ENCODE results near the gene MASTL. TPM values are rescaled to one million over a fixed set of nuclear protein-coding genes. Genes with fewer than 3 reads are reported as not detected.
"Not testable (repeated sequence)": the region's sequence is repeated elsewhere in the genome, so short reads cannot be mapped to it uniquely, and the experiment has no call there.

The MASTL gene
- total RNA-seq, 2 donors from 2014 or later, result 4.3 to 4.9 TPM

DNA sequence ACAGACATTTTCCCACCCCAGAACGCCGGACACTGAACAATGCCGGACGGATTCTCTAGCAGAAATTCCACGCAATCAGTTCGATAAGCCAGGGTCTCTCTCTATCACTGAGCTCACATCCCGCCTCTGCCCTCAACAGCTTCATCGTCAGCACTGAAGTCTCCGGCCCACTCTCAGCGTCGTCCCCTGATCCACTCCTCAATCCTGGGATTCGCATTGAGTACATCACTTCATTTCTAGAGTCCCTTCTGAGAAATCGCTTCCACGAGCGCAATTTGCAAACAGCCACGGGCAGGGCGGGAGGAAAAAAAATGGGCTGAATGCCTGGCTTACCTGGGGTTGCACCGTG lies 1.3 kb upstream of the MASTL start:
- intact Hi-C loops (cut with DNase I), result no loop called here
- DNase-seq (peak in 2 of 4 donors; percentile 22 to 34), ATAC-seq (peak; percentile 11)
- WGBS, 2 donors, result 1% methylated on average over 18 of the region's 18 CpGs
- no peaks in the 10 kb centered on the region for H3K27me3 ChIP-seq
- peaks cover 0 to 2% of the 10 kb centered on the region in 2 donors for H3K36me3 ChIP-seq (replicated peaks in 1 of 2; ENCODE audit: insufficient read depth in 1 of 2, low read depth in 2 of 2)
- H3K27ac ChIP-seq, result peak overlapping the region; percentile 91 to 99 (median 98)
- H3K4me1 ChIP-seq, result peaks cover 37% of the 10 kb centered on the region
- H3K9me3 ChIP-seq, result no peaks in the 10 kb centered on the region
- TF ChIP-seq, protein P1, sequence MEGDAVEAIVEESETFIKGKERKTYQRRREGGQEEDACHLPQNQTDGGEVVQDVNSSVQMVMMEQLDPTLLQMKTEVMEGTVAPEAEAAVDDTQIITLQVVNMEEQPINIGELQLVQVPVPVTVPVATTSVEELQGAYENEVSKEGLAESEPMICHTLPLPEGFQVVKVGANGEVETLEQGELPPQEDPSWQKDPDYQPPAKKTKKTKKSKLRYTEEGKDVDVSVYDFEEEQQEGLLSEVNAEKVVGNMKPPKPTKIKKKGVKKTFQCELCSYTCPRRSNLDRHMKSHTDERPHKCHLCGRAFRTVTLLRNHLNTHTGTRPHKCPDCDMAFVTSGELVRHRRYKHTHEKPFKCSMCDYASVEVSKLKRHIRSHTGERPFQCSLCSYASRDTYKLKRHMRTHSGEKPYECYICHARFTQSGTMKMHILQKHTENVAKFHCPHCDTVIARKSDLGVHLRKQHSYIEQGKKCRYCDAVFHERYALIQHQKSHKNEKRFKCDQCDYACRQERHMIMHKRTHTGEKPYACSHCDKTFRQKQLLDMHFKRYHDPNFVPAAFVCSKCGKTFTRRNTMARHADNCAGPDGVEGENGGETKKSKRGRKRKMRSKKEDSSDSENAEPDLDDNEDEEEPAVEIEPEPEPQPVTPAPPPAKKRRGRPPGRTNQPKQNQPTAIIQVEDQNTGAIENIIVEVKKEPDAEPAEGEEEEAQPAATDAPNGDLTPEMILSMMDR (IDR thresholded peaks at IDR 0.05), result no peak
- TF ChIP-seq POLR2A (IDR thresholded peaks at IDR 0.05), result no peak
- H3K4me3 ChIP-seq, result peak overlapping the region; percentile 55 to 95

DNA sequence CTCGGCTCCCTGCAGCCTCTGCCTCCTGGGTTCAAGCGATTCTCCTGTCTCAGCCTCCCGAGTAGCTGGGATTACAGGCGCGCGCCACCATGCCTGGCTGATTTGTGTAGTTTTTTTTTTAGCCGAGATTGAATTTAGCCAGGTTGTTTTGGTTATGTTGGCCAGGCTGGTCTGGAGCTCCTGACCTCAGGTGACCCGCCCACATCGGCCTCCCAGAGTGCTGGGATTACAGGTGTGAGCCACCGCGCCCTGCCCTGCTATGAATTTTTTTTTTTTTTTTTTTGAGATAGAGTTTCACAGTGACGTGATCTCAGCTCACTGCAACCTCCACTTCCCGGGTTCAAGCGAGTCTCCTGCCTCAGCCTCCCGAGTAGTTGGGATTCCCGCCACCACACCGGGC lies 1.4 kb downstream of the MASTL start:
- H3K27me3 ChIP-seq; intact Hi-C loops (cut with DNase I); H3K4me3 ChIP-seq; DNase-seq; H3K36me3 ChIP-seq (replicated peaks in 1 of 2; ENCODE audit: insufficient read depth in 1 of 2, low read depth in 2 of 2); ATAC-seq; H3K9me3 ChIP-seq: not testable (repeated sequence)
- Histone ChIP-seq H3K4me1 (peaks cover 30% of the 10 kb centered on the region), H3K27ac (peak overlapping the region in 2 of 4 donors; percentile 98 to 99)
- WGBS, 2 donors, result 84 to 97% methylated on average over 16 to 17 of the region's 17 CpGs

DNA sequence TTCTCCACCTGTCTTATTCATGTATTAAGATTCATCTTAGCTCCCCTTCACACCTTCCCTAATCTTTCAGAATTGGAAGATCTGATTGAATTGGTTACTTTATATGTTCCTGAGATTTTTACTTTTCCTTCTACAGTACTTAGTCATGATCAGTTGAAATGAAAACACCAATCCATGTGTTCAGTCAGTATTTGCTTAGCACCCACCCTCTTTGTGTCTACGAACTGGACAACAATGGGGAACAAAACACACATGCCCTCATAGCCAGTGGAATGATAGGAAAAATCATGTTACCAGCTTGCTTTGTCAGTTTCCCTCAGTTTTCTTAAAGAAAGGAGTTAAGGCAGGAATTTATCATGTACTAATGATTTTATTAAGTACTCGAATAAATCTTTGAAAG lies 2.0 kb downstream of the MASTL start:
- 70 to 72% methylated on average over 2 of the region's 2 CpGs for WGBS, 2 donors
- Histone ChIP-seq H3K36me3 (replicated peaks in 1 of 2; ENCODE audit: insufficient read depth in 1 of 2, low read depth in 2 of 2) (peaks cover 0 to 7% of the 10 kb centered on the region in 2 donors), H3K4me3 (no peak overlapping the region), H3K27ac (no peak overlapping the region), H3K4me1 (peaks cover 30% of the 10 kb centered on the region), H3K9me3 (no peaks in the 10 kb centered on the region), H3K27me3 (no peaks in the 10 kb centered on the region)
- TF ChIP-seq POLR2A (IDR thresholded peaks at IDR 0.05), result no peak
- TF ChIP-seq, protein P1 (IDR thresholded peaks at IDR 0.05), result no peak
- DNase-seq, result no peak
- intact Hi-C loops (cut with DNase I), result no loop called here
- no peak for ATAC-seq

DNA sequence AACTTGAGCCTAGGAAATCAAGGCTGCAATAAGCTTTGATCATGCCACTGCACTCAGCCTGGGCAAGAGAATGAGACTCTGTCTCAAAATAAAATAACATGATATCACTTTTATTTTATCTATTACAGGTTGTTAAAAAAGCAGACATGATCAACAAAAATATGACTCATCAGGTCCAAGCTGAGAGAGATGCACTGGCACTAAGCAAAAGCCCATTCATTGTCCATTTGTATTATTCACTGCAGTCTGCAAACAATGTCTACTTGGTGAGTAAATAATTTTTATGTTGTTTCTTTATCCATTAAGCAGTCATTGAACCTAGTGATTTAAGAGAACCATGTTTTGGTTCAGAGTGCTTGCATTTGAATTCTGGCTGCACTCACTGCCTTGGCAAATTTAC lies 3.3 kb downstream of the MASTL start:
- Histone ChIP-seq H3K36me3 (replicated peaks in 1 of 2; ENCODE audit: insufficient read depth in 1 of 2, low read depth in 2 of 2) (peaks cover 0 to 9% of the 10 kb centered on the region in 2 donors), H3K9me3 (no peaks in the 10 kb centered on the region), H3K4me1 (peaks cover 18% of the 10 kb centered on the region), H3K4me3 (no peak overlapping the region), H3K27me3 (no peaks in the 10 kb centered on the region), H3K27ac (no peak overlapping the region)
- TF ChIP-seq POLR2A (IDR thresholded peaks at IDR 0.05), result no peak
- TF ChIP-seq, protein P1 (IDR thresholded peaks at IDR 0.05), result no peak
- intact Hi-C loops (cut with DNase I), result no loop called here
- ATAC-seq, result no peak
- no peak for DNase-seq

DNA sequence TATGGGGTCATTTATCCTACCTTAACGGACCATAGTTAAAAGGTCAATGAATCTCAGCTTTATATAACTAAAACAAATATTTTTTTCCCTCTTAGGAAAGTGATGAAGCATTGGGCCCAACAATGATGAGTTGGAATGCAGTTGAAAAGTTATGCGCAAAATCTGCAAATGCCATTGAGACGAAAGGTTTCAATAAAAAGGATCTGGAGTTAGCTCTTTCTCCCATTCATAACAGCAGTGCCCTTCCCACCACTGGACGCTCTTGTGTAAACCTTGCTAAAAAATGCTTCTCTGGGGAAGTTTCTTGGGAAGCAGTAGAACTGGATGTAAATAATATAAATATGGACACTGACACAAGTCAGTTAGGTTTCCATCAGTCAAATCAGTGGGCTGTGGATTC lies 14.7 kb downstream of the MASTL start:
- ATAC-seq (no peak), DNase-seq (no peak)
- Histone ChIP-seq H3K4me3 (no peak overlapping the region), H3K9me3 (no peaks in the 10 kb centered on the region), H3K27me3 (no peaks in the 10 kb centered on the region), H3K4me1 (no peaks in the 10 kb centered on the region), H3K27ac (no peak overlapping the region), H3K36me3 (replicated peaks in 1 of 2; ENCODE audit: insufficient read depth in 1 of 2, low read depth in 2 of 2) (peaks cover 4 to 35% of the 10 kb centered on the region in 2 donors)
- 89 to 92% methylated on average over 4 of the region's 4 CpGs for WGBS, 2 donors
- intact Hi-C loops (cut with DNase I), result no loop called here
- TF ChIP-seq, protein P1 (IDR thresholded peaks at IDR 0.05), result no peak
- TF ChIP-seq POLR2A (IDR thresholded peaks at IDR 0.05), result no peak
